G401.6 (cell line): ENCODE measurements around the gene PCNX3.
"Not testable (repeated sequence)": the region's sequence is repeated elsewhere in the genome, so short reads cannot be mapped to it uniquely, and the experiment has no call there.

Source experiments
- FAIRE-seq: peaks from 2 replicates; lab custom pipeline; 2012; peaks lifted over from hg19 to GRCh38; lab: Jason Lieb, UNC

The PCNX3 gene

DNA sequence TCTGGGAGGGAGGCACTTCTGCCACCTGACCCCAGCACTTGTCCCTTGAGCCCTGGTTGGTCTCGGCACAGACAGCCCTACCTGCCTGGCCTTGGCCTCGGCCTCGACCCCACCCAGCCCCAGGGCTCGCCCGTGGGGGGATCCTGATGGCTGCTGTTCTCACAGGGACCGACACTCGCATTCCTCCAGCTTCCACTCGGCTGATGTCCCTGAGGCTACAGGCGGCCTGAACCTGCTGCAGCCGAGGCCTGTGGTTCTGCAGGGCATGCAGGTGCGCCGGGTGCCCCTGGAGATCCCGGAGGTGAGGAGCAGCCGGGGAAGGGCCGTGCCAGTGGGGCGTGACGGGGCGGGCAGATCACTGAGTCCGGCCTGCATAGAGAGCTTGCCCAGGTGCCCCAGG lies 5.1 kb downstream of the PCNX3 start:
- no peak for FAIRE-seq

DNA sequence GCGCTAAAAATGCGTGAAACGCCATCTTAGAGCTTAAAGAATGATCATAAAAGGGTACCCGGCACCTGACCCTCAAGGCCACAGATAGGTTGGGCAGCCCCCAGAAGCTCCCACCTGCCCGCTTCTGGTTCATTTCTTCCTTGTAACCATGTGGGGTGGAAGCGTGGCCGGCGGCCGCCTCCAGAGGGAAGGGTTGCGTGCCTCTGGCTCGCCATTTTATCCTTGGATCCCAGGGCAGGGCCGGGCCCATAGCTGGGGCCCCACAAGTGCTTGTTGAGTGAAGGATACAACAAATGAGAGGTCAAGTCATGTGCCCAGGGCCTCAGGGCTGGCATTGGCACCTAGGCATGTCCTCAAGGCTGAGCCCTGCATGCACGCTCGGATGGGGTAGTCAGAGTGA lies 5.9 kb downstream of the PCNX3 start:
- no peak for FAIRE-seq

DNA sequence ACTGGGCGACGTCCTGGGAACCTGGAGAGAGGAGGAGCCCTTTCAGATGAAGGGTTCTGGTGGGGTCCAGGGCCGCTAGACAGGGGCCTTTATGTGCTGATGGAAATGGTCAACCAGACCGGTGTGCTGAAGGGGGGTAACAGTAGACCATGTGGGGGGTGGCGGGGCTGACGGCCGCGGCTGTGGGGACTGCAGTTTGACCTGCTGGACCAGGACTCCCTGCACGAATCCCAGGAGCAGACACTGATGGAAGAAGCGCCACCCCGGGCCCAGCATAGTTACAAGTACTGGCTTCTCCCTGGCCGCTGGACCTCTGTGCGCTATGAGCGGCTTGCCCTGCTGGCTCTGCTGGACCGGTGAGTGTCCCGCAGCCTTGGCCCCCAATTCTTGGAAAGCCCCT lies 6.4 kb downstream of the PCNX3 start:
- FAIRE-seq = no peak

DNA sequence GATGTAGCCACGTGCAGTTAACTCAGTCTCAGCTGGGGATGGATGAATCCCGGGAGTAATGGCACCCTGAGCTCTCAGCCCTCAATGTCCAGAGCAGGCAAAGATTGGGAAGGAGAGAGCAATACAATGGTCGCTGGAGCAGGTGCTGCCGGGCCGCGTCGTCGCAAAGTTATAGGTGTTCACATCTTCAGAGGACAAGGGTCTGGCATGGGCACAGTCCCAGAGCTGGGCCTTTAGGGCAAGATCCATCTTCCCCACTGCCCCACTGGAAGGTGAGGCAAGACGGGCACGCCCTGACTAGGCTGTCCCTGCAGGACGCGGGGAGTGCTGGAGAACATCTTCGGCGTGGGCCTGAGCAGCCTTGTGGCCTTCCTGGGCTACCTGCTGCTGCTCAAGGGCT lies 7.6 kb downstream of the PCNX3 start:
- no peak for FAIRE-seq

DNA sequence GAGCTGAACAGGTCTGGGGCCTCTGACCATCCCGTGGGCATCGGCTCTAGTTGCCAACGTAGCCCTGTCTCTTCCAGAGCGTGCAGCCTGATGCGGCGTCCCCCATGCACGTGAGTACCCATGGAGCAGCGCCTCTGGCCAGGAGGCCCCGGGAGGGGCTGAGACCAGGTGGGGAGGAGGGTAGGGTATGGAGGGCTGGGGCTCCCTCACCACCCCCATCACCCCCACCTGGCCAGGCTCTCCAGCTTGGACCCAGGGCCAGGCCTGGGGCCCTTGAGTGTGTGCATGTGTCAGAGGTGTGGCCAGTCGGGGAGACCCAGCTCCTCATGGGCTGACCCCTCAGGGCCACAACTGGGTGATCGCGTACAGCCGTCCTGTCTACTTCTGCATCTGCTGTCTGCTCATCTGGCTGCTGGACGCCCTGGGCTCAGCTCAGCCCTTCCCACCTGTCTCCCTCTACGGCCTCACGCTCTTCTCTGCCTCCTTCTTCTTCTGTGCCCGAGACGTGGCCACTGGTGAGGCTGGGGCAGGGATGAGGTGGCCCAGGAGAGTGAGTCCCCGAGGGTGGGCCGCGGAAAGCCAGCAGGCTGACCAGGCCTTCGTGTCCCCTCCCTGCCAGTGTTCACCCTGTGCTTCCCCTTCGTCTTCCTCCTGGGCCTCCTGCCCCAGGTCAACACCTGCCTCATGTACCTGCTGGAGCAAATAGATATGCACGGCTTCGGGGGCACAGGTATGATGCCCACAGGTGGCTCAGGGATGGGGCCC lies 8.5 kb downstream of the PCNX3 start:
- no peak for FAIRE-seq

DNA sequence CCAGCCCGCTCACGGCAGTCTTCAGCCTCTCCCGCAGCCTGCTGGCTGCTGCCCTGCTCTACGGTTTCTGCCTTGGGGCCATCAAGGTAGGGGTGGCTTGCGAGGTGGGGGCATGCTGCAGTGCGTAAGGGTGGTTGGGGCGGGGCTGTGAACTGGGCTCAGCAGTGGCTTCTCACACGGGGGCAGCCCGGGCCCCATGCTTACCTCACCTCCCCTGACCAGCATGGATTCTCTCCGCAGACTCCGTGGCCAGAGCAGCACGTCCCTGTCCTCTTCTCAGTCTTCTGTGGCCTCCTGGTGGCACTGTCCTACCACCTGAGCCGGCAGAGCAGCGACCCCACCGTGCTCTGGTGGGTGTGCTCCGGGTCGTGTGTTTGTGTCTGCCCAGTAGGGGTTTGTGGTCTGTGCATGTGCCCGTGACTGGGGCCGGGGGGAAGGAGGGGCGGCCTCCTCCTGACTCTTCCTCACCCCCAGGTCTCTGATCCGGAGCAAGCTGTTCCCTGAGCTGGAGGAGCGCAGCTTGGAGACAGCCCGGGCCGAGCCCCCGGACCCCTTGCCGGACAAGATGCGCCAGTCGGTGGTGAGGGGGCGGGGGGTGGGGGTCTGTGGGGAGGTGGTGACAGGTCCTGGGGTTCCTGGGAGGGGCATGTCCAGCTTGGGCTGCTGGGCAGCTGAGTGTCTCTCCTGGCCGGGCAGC lies 9.5 kb downstream of the PCNX3 start:
- FAIRE-seq = no peak

DNA sequence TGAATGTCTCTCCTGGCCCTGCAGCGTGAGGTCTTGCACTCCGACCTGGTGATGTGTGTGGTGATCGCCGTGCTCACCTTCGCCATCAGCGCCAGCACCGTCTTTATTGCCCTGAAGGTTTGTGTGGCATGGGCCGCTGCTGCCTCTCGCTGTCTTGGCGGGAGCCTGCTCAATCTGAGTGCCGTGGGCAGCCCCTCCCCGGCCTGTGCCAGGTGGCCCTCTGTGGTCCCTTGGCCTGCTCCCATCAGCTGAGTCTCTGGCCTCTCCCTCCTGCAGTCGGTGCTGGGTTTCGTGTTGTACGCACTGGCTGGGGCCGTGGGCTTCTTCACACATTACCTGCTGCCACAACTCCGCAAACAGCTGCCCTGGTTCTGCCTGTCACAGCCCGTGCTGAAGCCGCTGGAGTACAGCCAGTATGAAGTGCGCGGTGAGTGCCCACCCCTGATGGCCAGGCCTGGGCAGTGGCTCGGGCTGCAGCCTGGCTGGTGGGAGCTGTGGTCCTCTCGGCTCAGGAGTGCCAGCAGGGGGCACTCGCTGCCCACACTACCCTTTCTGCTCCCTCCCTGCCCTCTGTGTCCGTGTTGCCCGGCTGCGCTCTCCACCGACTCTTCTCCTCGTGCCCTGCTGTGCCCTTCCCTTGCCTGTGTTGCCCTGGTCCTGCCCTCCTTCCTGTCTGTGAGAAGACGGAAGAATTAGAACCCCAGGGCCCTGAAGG lies 10.2 kb downstream of the PCNX3 start:
- no peak for FAIRE-seq

DNA sequence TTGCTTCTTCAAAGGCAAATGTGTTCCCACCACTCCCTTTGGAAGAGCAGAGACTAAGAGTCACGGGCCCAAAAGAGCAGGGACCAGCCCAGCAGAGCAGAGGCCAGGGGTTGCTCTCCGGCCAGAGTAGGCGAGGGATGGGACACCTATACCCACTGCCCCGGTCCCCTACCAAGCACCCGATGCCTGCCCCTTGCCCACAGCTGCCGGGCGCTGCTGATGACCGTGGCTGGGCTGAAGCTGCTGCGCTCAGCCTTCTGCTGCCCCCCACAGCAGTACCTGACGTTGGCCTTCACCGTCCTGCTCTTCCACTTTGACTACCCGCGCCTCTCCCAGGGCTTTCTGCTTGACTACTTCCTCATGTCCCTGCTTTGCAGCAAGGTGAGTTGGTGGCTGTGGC lies 11.6 kb downstream of the PCNX3 start:
- no peak for FAIRE-seq

DNA sequence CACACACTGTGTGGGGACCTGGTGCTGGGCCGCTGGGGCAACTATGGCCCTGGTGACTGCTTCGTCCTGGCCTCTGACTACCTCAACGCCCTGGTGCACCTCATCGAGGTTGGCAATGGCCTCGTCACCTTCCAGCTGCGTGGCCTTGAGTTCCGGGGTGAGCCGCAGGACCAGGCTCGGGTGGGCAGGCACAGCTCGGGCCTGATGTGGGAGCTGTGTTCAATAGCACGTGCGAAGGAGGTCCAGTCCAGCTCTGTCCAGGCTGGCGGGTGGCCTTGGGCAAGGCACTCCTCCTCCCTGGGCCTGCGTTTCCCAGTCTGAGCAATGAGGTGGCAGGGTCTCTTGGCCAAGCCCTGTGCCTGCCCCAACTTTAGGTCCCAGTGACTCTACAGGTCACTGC lies 14.0 kb downstream of the PCNX3 start:
- no peak for FAIRE-seq

DNA sequence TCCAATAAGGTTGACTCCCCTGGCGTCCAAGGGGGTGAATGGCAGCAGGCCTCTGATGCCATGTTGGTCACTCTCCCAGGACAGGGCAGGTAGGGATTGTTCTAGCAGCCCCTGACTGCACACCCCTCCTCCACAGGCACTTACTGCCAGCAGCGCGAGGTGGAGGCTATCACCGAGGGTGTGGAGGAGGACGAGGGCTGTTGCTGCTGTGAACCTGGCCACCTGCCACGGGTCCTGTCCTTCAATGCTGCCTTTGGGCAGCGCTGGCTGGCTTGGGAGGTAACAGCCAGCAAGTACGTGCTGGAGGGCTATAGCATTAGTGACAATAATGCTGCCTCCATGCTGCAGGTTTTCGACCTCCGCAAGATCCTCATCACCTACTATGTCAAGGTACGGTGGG lies 14.6 kb downstream of the PCNX3 start:
- no peak for FAIRE-seq

DNA sequence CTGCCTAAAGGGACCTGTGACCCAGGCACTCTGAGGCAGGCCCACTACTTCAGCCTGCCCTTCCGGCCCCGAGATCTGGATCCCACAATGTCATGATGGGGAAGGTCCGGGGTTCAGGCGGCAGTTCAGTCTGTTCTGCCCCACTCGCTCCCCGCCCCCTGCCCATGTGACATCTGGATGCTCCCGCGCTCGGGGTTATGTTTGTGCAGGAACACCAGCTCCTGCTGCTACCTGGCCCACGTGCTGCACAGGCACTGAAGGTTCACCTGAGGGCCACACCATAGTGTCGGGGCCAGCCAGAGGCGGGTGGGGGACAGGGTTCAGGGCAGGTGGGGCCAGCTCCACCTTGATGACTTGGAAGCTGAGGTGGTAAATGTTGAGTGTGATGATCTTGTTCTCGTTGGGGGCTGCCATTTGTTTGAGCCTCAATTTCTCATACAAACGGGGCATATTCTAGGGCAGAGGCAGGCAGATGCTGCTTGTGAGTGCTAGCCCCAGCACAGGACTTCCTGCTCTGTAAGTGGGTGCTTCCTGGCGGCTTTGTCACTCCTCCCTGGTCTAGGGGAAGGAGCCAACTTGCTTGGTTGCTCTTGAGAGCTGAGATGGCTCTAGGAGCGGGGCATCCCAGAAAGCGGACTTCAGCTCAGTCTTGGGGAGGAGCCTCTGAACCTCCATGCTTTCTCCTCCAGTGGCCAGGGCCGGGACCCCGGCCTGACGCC lies 18.0 kb downstream of the PCNX3 start:
- FAIRE-seq = no peak

DNA sequence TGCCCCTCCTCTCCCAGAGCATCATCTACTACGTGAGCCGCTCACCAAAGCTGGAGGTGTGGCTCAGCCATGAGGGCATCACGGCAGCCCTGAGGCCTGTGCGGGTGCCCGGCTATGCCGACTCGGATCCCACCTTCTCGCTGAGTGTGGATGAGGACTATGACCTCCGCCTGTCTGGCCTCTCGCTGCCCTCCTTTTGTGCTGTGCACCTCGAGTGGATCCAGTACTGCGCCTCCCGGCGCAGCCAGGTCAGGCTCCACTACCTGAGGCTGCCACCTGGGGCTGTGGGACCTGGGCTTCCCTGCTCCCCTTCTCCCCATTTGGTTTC lies 18.5 kb downstream of the PCNX3 start:
- no peak for FAIRE-seq

DNA sequence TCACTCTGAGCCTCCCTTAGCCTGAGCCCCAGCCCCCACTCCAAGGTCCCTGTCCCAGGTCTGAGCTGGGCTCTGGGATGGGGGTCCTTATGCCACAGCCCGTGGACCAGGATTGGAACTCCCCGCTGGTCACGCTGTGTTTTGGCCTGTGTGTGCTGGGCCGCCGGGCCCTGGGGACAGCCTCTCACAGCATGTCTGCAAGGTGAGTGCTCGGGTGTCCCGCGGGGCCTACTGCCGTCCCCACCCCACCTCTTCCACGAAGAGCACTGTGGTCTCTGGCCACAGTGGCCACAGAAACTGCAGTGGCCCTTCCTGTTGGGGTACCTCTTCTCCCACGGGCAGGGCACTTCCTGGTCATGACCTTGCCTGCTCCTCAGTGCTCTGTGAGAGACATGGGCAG lies 18.9 kb downstream of the PCNX3 start:
- no peak for FAIRE-seq

DNA sequence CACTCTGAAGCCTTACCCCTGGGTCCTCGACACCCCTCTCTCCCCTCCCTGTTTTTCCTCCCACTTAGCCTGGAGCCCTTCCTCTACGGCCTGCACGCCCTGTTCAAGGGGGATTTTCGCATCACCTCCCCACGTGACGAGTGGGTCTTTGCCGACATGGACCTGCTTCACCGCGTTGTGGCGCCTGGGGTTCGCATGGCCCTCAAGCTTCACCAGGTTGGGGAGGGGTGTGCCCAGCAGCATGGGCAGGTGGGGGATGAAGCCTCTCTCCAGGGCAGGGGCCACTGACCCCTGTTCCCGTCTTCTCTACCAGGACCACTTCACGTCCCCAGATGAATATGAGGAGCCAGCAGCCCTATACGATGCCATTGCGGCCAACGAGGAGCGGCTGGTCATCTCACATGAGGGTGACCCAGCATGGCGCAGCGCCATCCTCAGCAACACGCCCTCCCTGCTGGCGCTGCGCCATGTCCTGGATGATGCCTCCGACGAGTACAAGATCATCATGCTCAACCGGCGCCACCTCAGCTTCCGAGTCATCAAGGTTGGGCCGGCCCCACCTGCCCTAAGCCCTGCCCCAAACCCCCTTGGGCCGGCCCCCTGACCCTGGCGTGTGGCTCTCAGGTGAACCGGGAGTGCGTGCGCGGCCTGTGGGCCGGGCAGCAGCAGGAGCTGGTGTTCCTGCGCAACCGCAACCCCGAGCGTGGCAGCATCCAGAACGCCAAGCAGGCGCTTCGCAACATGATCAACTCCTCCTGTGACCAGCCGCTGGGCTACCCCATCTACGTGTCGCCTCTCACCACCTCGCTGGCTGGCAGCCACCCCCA lies 19.5 kb downstream of the PCNX3 start:
- FAIRE-seq = no peak

DNA sequence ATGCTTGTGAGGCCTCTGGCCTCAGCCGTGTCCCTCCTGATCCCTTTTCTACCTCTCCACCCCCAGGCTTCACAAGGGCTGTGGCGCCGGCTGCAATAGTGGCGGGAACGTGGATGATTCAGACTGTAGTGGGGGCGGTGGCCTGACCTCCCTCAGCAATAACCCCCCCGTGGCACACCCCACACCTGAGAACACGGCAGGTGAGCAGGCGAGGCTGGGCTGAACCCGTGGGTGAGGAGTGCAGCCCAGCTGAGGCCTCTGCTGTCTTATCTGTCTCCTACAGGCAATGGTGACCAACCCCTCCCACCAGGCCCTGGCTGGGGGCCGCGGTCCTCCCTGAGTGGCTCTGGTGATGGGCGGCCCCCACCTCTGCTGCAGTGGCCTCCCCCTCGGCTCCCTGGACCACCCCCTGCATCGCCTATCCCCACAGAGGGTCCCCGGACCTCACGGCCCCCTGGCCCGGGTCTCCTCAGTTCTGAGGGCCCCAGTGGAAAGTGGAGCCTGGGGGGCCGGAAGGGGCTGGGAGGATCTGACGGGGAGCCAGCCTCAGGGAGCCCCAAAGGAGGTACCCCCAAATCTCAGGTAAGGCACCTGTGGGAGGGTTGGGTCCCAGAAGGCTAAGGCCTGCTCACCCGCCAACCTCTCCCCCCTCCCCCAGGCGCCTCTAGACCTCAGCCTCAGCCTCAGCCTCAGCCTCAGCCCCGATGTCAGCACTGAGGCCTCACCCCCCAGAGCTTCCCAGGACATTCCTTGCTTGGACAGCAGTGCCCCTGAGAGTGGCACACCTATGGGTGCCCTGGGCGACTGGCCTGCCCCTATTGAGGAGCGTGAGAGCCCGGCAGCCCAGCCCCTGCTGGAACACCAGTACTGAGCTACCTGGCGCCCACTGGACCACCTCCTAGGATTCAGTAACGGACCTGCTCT lies 20.8 kb downstream of the PCNX3 start:
- FAIRE-seq = no peak

DNA sequence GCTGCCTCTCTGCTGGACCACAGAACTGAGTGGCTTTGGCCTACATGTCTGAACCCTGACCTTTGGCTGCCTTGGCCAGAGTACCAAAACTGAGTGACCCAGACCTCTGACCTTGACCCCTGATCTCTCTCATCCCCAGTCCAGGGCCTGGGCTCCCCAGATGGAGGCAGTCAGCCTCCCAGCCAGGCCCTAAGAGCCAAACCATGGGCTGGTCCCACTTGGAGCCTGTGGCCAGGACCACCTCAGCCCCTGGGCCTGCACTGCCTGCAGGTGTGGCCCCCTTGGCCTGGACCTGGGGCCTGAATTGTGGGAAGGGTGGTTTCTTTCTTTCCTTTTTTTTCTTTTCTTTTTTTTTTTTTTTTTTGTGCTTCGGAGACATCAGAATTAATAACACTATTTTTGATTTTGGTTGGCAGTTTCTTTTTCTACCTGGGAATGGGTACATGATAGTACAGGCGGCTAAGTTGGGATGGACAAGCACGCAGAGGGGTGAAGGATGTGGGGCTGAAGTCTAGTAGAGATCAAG lies 21.5 kb downstream of the PCNX3 start:
- FAIRE-seq = no peak

DNA sequence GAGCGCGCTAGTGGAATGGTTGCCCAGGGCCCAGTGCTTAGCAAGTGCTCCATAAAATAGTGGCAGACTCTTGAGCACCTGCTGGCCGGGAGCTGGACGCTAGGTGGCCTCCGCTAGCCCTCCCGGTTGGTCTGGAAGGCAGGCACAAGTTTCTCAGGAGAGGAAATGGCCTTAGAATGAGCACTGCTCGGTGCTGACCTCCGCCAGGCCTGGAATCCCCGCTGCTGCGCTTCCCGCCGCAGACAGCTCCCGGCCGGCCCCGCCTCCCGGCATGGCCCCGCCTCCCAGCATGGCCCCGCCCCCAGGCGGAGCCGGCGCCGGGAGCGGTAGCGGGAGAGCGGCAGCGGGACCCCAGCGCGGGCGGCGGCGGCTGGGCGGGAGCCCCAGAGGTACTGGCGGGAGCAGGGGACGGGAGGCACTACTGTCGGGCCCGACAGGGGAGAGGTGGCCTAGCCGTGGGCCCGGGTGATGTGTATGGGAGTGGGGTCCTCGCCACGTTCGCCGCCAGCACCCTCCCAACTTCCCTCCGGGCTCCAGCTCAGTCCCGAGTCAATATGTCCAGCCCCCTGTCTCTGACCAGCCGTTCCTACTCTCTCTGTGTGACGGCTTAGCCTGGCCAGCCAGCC lies 22.3 kb downstream of the PCNX3 start, which contains the start of gene SIPA1:
TSS of gene SIPA1 (plus strand) at position 308 of the 626 bp plus-strand sequence. CDS start 2,821 bp downstream, outside the sequence.
- FAIRE-seq = peak; percentile 19

DNA sequence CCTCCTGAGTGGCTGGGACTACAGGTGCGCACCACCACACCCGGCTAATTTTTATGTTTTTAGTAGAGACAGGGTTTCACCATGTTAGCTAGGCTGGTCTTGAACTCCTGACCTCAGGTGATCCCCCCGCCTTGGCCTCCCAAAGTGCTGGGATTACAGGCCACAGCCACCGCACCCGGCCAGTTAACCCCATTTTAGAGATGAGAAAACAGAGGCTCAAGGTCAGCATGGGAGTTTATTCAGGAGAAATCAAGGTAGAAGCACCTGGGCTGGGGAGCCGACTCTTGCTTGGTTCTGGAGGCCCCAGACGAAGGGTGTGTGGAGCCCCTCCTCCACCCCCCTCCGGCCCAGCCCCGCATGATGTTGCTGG lies 23.6 kb downstream of the PCNX3 start:
- not testable (repeated sequence) for FAIRE-seq

DNA sequence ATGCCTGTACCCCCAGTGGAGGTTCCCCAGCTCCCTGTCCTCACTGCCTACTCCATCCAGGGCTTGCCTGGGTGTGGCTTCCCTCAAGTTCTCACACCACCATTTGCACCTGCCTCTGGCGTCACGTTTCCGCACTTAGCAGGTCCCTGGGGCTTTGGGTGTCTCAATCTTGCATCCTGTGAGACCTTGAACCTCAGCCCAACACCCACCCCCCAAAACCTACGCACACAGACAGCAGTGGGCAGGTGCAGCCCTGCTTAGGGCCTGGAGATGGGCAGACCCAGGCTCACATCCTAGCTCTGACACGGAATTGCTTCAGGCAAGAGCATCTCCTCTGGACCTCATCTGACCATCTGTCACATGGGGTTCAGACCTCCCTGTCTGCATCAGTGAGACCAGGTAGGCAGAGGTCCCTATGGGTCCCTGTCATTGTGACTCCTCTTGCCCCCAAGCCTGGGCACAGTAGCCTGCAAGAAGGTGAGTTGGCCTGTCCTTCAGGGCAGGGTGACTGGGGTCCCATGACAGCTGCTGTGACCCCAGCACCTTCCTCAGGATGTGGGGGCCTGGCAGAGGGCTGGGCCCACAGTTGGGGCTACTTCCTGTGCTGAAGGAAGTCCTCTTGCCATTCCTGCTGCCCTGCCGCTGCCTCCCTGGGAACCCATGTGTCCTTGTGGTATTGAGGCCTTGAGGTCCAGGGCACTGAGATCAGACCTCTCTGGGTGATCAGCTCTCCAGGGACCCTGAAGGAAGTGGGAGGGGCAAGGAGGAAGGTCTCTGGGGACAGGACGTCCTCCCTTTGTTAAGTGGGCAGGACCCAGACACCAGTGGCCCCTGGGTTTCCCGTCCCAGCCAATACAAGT lies 24.3 kb downstream of the PCNX3 start:
- FAIRE-seq = no peak
